ENCODE results near the gene PPP1R9A. TPM values are rescaled to one million over a fixed set of nuclear protein-coding genes. Genes with fewer than 3 reads are reported as not detected.

The PPP1R9A gene
- total RNA-seq, 1 donor, result 0.45 TPM

- TF ChIP-seq CTCF (IDR thresholded peaks at IDR 0.05; ENCODE audit: insufficient read depth, low read length), result no peak
- no peak overlapping the region for H3K4me3 ChIP-seq (ENCODE audit: low read depth, low read length)
- DNase-seq (ENCODE audit: low read depth), result no peak
These were observed 20.8 kb downstream of the PPP1R9A start for GRCh38 chr7:94928168-94928707.

GRCh38 chr7:94933256-94933990 lies 26.0 kb downstream of the PPP1R9A start:
- TF ChIP-seq CTCF (IDR thresholded peaks at IDR 0.05; ENCODE audit: insufficient read depth, low read length), result no peak
- no peak for DNase-seq (ENCODE audit: low read depth)

GRCh38 chr7:94939395-94939794 lies 32.0 kb downstream of the PPP1R9A start:
- no peak overlapping the region for H3K4me3 ChIP-seq (ENCODE audit: low read depth, low read length)
- DNase-seq (ENCODE audit: low read depth), result no peak
- no peak for TF ChIP-seq CTCF (IDR thresholded peaks at IDR 0.05; ENCODE audit: insufficient read depth, low read length)

More at GRCh38 chr7:94933256-94933990, 26.0 kb downstream of the PPP1R9A start:
- no peak overlapping the region for H3K4me3 ChIP-seq (ENCODE audit: low read depth, low read length)

- H3K4me3 ChIP-seq (ENCODE audit: low read depth, low read length), result no peak overlapping the region
- no peak for TF ChIP-seq CTCF (IDR thresholded peaks at IDR 0.05; ENCODE audit: insufficient read depth, low read length)
- no peak for DNase-seq (ENCODE audit: low read depth)
These were observed 32.8 kb downstream of the PPP1R9A start for GRCh38 chr7:94940241-94940640.

GRCh38 chr7:94941844-94942632 lies 34.6 kb downstream of the PPP1R9A start:
- DNase-seq (ENCODE audit: low read depth), result no peak
- no peak for TF ChIP-seq CTCF (IDR thresholded peaks at IDR 0.05; ENCODE audit: insufficient read depth, low read length)
- no peak overlapping the region for H3K4me3 ChIP-seq (ENCODE audit: low read depth, low read length)

- no peak for TF ChIP-seq CTCF (IDR thresholded peaks at IDR 0.05; ENCODE audit: insufficient read depth, low read length)
- DNase-seq (ENCODE audit: low read depth), result no peak
- H3K4me3 ChIP-seq (ENCODE audit: low read depth, low read length), result no peak overlapping the region
These were observed 35.7 kb downstream of the PPP1R9A start for GRCh38 chr7:94943134-94943533.

Data from fibroblast of the aortic adventitia (primary cell).